ENCODE data around the gene CDON. TPM values are rescaled to one million over a fixed set of nuclear protein-coding genes. Genes with fewer than 3 reads are reported as not detected.
A peak's percentile ranks its signal among the peaks of the same experiment; 100 is the strongest.

The CDON gene
- total and polyA plus RNA-seq, 9 of the 15 experiments (the other 6 are each of a cell fraction or from before 2014, with no cell fraction given): 0.08 to 0.64 (median 0.40) TPM

GRCh38 chr11:126062679-126063506, at the start of gene CDON (continued):
- TF ChIP-seq HEY1 (CRISPR knock-in tag; IDR thresholded peaks at IDR 0.05; ENCODE audit: borderline replicate concordance): no peak
- TF ChIP-seq ILK (tag; IDR thresholded peaks at IDR 0.05; ENCODE audit: borderline replicate concordance, low read depth): no peak
- TF ChIP-seq ZSCAN29 (IDR thresholded peaks at IDR 0.05): no peak
- TF ChIP-seq STAT5A (IDR thresholded peaks at IDR 0.05; ENCODE audit: borderline replicate concordance, low read length): peak; percentile 45; the same call in 1 of the 2 replicates
- TF ChIP-seq ESRRA (IDR thresholded peaks at IDR 0.05; ENCODE audit: borderline replicate concordance, low read depth): 0 out of 2 replicates have a peak, but pooled peaks have one; percentile 19
- peak; percentile 64 for TF ChIP-seq NEUROD1 (IDR thresholded peaks at IDR 0.05; ENCODE audit: borderline replicate concordance, low read depth, low read length, partially characterized antibody)
- no peak for TF ChIP-seq RBM25 (IDR thresholded peaks at IDR 0.05; ENCODE audit: low read depth, low read length, severe bottlenecking)
- no peak for TF ChIP-seq ZNF318 (IDR thresholded peaks at IDR 0.05; ENCODE audit: borderline replicate concordance in 1 of 2, low read depth in 1 of 2)
- no peak for TF ChIP-seq SRSF9 (IDR thresholded peaks at IDR 0.05; ENCODE audit: borderline replicate concordance, low read depth, low read length)
- no peak for TF ChIP-seq ZNF311 (CRISPR knock-in tag; IDR thresholded peaks at IDR 0.05)
- TF ChIP-seq, protein P1, sequence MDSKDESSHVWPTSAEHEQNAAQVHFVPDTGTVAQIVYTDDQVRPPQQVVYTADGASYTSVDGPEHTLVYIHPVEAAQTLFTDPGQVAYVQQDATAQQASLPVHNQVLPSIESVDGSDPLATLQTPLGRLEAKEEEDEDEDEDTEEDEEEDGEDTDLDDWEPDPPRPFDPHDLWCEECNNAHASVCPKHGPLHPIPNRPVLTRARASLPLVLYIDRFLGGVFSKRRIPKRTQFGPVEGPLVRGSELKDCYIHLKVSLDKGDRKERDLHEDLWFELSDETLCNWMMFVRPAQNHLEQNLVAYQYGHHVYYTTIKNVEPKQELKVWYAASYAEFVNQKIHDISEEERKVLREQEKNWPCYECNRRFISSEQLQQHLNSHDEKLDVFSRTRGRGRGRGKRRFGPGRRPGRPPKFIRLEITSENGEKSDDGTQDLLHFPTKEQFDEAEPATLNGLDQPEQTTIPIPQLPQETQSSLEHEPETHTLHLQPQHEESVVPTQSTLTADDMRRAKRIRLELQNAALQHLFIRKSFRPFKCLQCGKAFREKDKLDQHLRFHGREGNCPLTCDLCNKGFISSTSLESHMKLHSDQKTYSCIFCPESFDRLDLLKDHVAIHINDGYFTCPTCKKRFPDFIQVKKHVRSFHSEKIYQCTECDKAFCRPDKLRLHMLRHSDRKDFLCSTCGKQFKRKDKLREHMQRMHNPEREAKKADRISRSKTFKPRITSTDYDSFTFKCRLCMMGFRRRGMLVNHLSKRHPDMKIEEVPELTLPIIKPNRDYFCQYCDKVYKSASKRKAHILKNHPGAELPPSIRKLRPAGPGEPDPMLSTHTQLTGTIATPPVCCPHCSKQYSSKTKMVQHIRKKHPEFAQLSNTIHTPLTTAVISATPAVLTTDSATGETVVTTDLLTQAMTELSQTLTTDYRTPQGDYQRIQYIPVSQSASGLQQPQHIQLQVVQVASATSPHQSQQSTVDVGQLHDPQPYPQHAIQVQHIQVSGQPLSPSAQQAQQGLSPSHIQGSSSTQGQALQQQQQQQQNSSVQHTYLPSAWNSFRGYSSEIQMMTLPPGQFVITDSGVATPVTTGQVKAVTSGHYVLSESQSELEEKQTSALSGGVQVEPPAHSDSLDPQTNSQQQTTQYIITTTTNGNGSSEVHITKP (IDR thresholded peaks at IDR 0.05; ENCODE audit: partially characterized antibody): peak; percentile 100
- TF ChIP-seq DACH1 (IDR thresholded peaks at IDR 0.05; ENCODE audit: partially characterized antibody): no peak
- TF ChIP-seq EGR1 (conservative IDR thresholded peaks at IDR 0.05): peak; percentile 69
- no peak for TF ChIP-seq POU5F1 (IDR thresholded peaks at IDR 0.05; ENCODE audit: borderline replicate concordance, low read depth, low read length, partially characterized antibody)
- TF ChIP-seq ELF2 (CRISPR knock-in tag; IDR thresholded peaks at IDR 0.05): no peak
